ENCODE data around the gene CARM1.

DNA sequence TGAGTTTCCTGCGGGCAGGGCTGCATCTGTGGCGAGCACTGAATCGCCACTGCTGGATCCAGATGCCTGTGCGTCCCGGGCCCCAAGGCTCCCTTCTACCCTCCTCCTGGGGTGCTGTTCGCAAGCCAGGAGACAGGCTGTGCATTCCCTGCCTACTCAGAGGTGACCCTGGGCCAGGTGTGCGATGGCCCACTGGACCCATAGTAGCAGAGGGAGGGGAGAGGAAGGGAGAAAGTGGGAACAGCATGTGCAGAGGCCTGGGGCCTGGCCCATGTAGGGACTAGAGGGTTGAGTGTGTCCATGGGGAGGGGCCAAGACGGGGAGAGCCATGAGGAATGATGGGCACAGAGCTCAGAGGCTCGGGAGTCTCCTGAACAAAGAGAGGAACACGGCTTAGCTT is 27.3 kb downstream of the CARM1 start:
- no peak for TF ChIP-seq EZH2phosphoT487 (IDR thresholded peaks at IDR 0.05; ENCODE audit: low read length)
- no peak for TF ChIP-seq EZH2 (optimal IDR thresholded peaks at IDR 0.05; ENCODE audit: low read depth, low read length)

Data from MM.1S (cell line).